ENCODE results near the gene CHMP4A. TPM values are rescaled to one million over a fixed set of nuclear protein-coding genes. Genes with fewer than 3 reads are reported as not detected.

Gene CHMP4A
- total and polyA plus RNA-seq, 2 of the 13 experiments (the other 11 are each of a cell fraction or from before 2014, with no cell fraction given), result 83.6 to 113 TPM

GRCh38 chr14:24243336-24243836 is 30.1 kb upstream of the CHMP4A start (continued):
- TF ChIP-seq ZHX1 (CRISPR knock-in tag; IDR thresholded peaks at IDR 0.05; ENCODE audit: low read depth) (no peak), MXI1 (IDR thresholded peaks at IDR 0.05; ENCODE audit: borderline replicate concordance, low read depth, low read length) (peak; percentile 67; the same call in 1 of the 3 replicates), ZNF326 (CRISPR knock-in tag; IDR thresholded peaks at IDR 0.05; ENCODE audit: borderline replicate concordance) (no peak), ZNF282 (IDR thresholded peaks at IDR 0.05; ENCODE audit: partially characterized antibody) (peak; percentile 36), YY1 (IDR thresholded peaks at IDR 0.05; ENCODE audit: insufficient read depth, insufficient replicate concordance, low read depth, low read length) (no peak), POGZ (CRISPR knock-in tag; IDR thresholded peaks at IDR 0.05) (peak; percentile 16; the same call in 1 of the 2 replicates), ZZZ3 (CRISPR knock-in tag; IDR thresholded peaks at IDR 0.05; ENCODE audit: borderline replicate concordance) (no peak)

GRCh38 chr14:24241829-24242443 is 28.6 kb upstream of the CHMP4A start:
- DNase-seq (ENCODE audit: low spot score) (peak; percentile 97), ATAC-seq (peak; percentile 91), FAIRE-seq (no peak)
- Histone ChIP-seq H3K9ac (ENCODE audit: insufficient read depth, low read depth, low read length) (peak overlapping the region; percentile 77), H3K27me3 (ENCODE audit: control insufficient read depth in 1 of 2, insufficient read depth in 2 of 2, low read length in 2 of 2) (no peaks in the 10 kb centered on the region; a peak in 1 of 5 replicates), H3K4me1 (ENCODE audit: insufficient read depth, low read length) (peaks cover 47% of the 10 kb centered on the region), H4K20me1 (ENCODE audit: insufficient read depth, low read length) (0 out of 2 replicates have a peak, but pooled peaks cover 3% of the 10 kb centered on the region), H3K36me3 (replicated peaks in 1 of 2; ENCODE audit: control insufficient read depth in 1 of 2, insufficient read depth in 2 of 2, low read length in 2 of 2) (peaks cover 30 to 42% of the 10 kb centered on the region in 2 experiments), H3K27ac (ENCODE audit: extremely low read length, insufficient read depth, low read length) (peak overlapping the region; percentile 91), H3K79me2 (ENCODE audit: insufficient read depth, low read length) (peaks cover 11% of the 10 kb centered on the region), H2AFZ (ENCODE audit: low read length) (no peak overlapping the region), H3K4me2 (ENCODE audit: low read depth, low read length) (peak overlapping the region; percentile 87), H3K4me3 (replicated peaks in 1 of 3; ENCODE audit: insufficient read depth in 1 of 3, low read depth in 2 of 3, low read length in 3 of 3) (peak overlapping the region; percentile 64 to 81 (median 71)), H3K9me3 (ENCODE audit: low read length) (no peaks in the 10 kb centered on the region)
- POLR2A ChIA-PET, result interaction anchor here (0.7 to 18.0 kb wide), 60 partner anchors 8 to 1170 kb away, joined by 3 to 850 read pairs (median 8); partner anchors contain the start of genes ACIN1, BCL2L2, C14orf119 and CARMIL3
- 3% methylated on average over 39 of the region's 39 CpGs for WGBS (ENCODE audit: low lambda C conversion rate)
- intact Hi-C loops (cut with micrococcal nuclease; ENCODE audit: unreplicated experiment) (loop anchor here (1.0 to 2.0 kb wide), 6 partner anchors 26 to 228 kb away; partner anchors contain the start of genes IPO4 and MDP1), in situ Hi-C loops (cut with HindIII; ENCODE audit: extremely low pct_ligation_motif_present, low pct_unique_long_range_greater_than_20kb) (loop anchor here (5.0 to 10.0 kb wide), 2 partner anchors 55 to 193 kb away; partner anchors contain the start of genes DHRS1 and NOP9)
- TSS peak; percentile 64 for BruUV-seq (replicated peaks)
- CTCF ChIA-PET (ENCODE audit: low intra/inter-chr PET ratio, low total read pairs), result interaction anchor here (0.7 to 5.4 kb wide), 11 partner anchors 10 to 189 kb away, joined by 3 to 217 read pairs (median 5); partner anchors contain the start of genes CIDEB, DHRS1, MDP1 and NOP9
- TF ChIP-seq FOXA3 (CRISPR knock-in tag; IDR thresholded peaks at IDR 0.05) (no peak), PPARG (CRISPR knock-in tag; conservative IDR thresholded peaks at IDR 0.05) (peak; percentile 17; the same call in 1 of the 2 replicates), ZNF660 (CRISPR knock-in tag; IDR thresholded peaks at IDR 0.05; ENCODE audit: borderline replicate concordance, low read depth) (no peak), ZNF512B (CRISPR knock-in tag; IDR thresholded peaks at IDR 0.05; ENCODE audit: borderline replicate concordance) (no peak), ZNF253 (CRISPR knock-in tag; IDR thresholded peaks at IDR 0.05; ENCODE audit: borderline replicate concordance) (no peak), HNF1B (CRISPR knock-in tag; IDR thresholded peaks at IDR 0.05) (peak; percentile 80; the same call in 1 of the 2 replicates)

Measured in HepG2 (cell line).